ENCODE measurements around the gene TMEM117. TPM values are rescaled to one million over a fixed set of nuclear protein-coding genes. Genes with fewer than 3 reads are reported as not detected.

TMEM117 gene
- total and polyA plus RNA-seq, 2 donors (not counting 3 experiments of a cell fraction or from before 2014, with no cell fraction given), result 1.2 to 3.8 TPM

DNA sequence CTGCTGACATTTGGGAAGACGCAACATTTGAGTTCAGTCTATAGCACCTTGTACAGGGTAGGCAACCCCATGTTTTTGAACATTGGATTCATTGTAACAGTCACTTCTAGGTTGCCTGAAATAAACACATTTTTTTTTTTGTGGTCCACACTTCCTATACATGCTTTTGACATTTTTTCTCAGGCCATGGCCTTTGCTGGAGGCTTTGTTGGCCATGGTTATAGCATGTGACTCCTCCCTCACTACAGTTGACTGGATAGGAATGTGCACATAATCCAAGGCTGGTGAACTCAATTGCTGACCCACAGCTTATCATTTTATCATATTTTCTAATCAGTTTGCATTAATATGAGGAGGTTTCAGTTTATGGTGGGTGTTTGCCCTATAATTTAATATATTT lies 60.6 kb downstream of the TMEM117 start:
- dilution Hi-C loops (cut with MboI; ENCODE audit: extremely low pct_ligation_motif_present, low sequenced_read_pairs), result no loop called here
- no peak overlapping the region for H3K4me2 ChIP-seq (ENCODE audit: insufficient read depth, low read length)
- no peak overlapping the region for H3K27ac ChIP-seq (ENCODE audit: insufficient read depth, low read depth, low read length)
- intact Hi-C loops (cut with micrococcal nuclease), result no loop called here
- ChIA-PET POLR2A (no interaction called here), CTCF (interaction anchor here (1.3 to 1.4 kb wide), 2 partner anchors 13 to 41 kb away, joined by 6 to 9 read pairs; no protein-coding TSS in a partner anchor)
- no peak for DNase-seq (ENCODE audit: low read depth, low spot score)
- no peak overlapping the region for H3K4me3 ChIP-seq (replicated peaks in 1 of 3; ENCODE audit: insufficient read depth in 1 of 3, low read depth in 1 of 3, low read length in 3 of 3)
- no peaks in the 10 kb centered on the region for H3K9me1 ChIP-seq (replicated peaks; ENCODE audit: control insufficient read depth, extremely low read depth, insufficient read depth, low read length)
- H3K9me3 ChIP-seq (replicated peaks; ENCODE audit: control insufficient read depth, insufficient read depth, low read length), result no peaks in the 10 kb centered on the region
- no TSS peak for BruUV-seq (replicated peaks)
- H3K36me3 ChIP-seq (ENCODE audit: control insufficient read depth in 2 of 2, extremely low read depth in 1 of 2, insufficient read depth in 2 of 2, low read length in 2 of 2), result no peaks in the 10 kb centered on the region
- H3K9ac ChIP-seq (replicated peaks; ENCODE audit: extremely low read depth, insufficient read depth, low read length), result no peak overlapping the region
- H3K79me2 ChIP-seq (ENCODE audit: control insufficient read depth, insufficient read depth, low read length), result no peaks in the 10 kb centered on the region
- TF ChIP-seq, protein P1, sequence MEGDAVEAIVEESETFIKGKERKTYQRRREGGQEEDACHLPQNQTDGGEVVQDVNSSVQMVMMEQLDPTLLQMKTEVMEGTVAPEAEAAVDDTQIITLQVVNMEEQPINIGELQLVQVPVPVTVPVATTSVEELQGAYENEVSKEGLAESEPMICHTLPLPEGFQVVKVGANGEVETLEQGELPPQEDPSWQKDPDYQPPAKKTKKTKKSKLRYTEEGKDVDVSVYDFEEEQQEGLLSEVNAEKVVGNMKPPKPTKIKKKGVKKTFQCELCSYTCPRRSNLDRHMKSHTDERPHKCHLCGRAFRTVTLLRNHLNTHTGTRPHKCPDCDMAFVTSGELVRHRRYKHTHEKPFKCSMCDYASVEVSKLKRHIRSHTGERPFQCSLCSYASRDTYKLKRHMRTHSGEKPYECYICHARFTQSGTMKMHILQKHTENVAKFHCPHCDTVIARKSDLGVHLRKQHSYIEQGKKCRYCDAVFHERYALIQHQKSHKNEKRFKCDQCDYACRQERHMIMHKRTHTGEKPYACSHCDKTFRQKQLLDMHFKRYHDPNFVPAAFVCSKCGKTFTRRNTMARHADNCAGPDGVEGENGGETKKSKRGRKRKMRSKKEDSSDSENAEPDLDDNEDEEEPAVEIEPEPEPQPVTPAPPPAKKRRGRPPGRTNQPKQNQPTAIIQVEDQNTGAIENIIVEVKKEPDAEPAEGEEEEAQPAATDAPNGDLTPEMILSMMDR (IDR thresholded peaks at IDR 0.05; ENCODE audit: extremely low read depth in 1 of 2, insufficient read depth in 1 of 2, low read depth in 1 of 2, low read length in 2 of 2), result no peak
- TF ChIP-seq, protein P2, sequence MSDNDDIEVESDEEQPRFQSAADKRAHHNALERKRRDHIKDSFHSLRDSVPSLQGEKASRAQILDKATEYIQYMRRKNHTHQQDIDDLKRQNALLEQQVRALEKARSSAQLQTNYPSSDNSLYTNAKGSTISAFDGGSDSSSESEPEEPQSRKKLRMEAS (IDR thresholded peaks at IDR 0.05; ENCODE audit: insufficient read depth, insufficient read length), result no peak
- TF ChIP-seq EZH2 (IDR thresholded peaks at IDR 0.05; ENCODE audit: borderline replicate concordance, low read depth, low read length, severe bottlenecking) (no peak), GATA2 (IDR thresholded peaks at IDR 0.05; ENCODE audit: insufficient read depth, insufficient read length, low read depth, low read length) (no peak), JUN (IDR thresholded peaks at IDR 0.05; ENCODE audit: borderline replicate concordance, insufficient read depth, insufficient read length, low read depth) (no peak), POLR2AphosphoS5 (IDR thresholded peaks at IDR 0.05; ENCODE audit: insufficient read depth, low read depth, low read length) (no peak)
- no peaks in the 10 kb centered on the region for H3K27me3 ChIP-seq (ENCODE audit: control insufficient read depth in 2 of 2, insufficient read depth in 2 of 2, low read length in 2 of 2)
- FAIRE-seq, result no peak
- no peaks in the 10 kb centered on the region for H3K4me1 ChIP-seq (ENCODE audit: control insufficient read depth, extremely low read depth, insufficient read depth, low read length)
- H2AFZ ChIP-seq (ENCODE audit: low read depth, low read length), result no peak overlapping the region
- H4K20me1 ChIP-seq (replicated peaks; ENCODE audit: control insufficient read depth, extremely low read depth, insufficient read depth, low read length), result no peaks in the 10 kb centered on the region

All from endothelial cell of umbilical vein (primary cell).